Endothelial cell of umbilical vein (primary cell): ENCODE measurements around the gene MMP23B. TPM values are rescaled to one million over a fixed set of nuclear protein-coding genes. Genes with fewer than 3 reads are reported as not detected.
"Not testable (repeated sequence)": the region's sequence is repeated elsewhere in the genome, so short reads cannot be mapped to it uniquely, and the experiment has no call there.

ENCODE experiments used
- BruUV-seq: library from RNA; stranded (reverse); fragments of 400-500 nt; replicated peaks from 2 replicates; lab custom pipeline; 2021; lab: Mats Ljungman, UMichigan
- CTCF ChIA-PET: fragments of 300-600, 350-600 bp; sonication (Branson Sonifier 250); formaldehyde crosslinking; loops from one replicate; lab custom pipeline; 2021; ENCODE audit warnings: antibody characterized with exemption, inconsistent platforms; lab: Charles Lee
- POLR2A ChIA-PET: fragments of 300-600, 350-600 bp; sonication (Branson Sonifier 250); formaldehyde crosslinking; loops from one replicate; lab custom pipeline; 2021; ENCODE audit warnings: antibody characterized with exemption, inconsistent platforms; lab: Charles Lee
- DNase-seq: peaks from one replicate; pipeline ENCODE4 v3.0.0-alpha.2; 2011; ENCODE audit warnings: low read depth, low spot score
- FAIRE-seq: peaks from 2 replicates; lab custom pipeline; 2011; peaks lifted over from hg19 to GRCh38; lab: Jason Lieb, UNC
- H2AFZ ChIP-seq: 2 replicates; pipeline ENCODE4 v1.6.0; 2012; ENCODE audit warnings: low read depth, low read length, control low read depth, inconsistent platforms
- H3K27ac ChIP-seq: 2 replicates; pipeline ENCODE4 v1.5.1; 2011; ENCODE audit warnings: low read depth, mild to moderate bottlenecking, control low read depth, low read length, moderate library complexity; ENCODE audit not compliant: insufficient read depth
- H3K27me3 ChIP-seq, 2 experiments: 2 replicates each; pipeline versions ENCODE4 v1.6.0 to v1.6.1; 2011; ENCODE audit warnings: low read length in 2 of 2, mixed read lengths in 1 of 2; ENCODE audit not compliant: control insufficient read depth in 2 of 2, insufficient read depth in 2 of 2
- H3K36me3 ChIP-seq, 2 experiments: 2 replicates in 1 of 2; 3 replicates in 1 of 2; pipeline ENCODE4 v1.5.1; 2011; ENCODE audit warnings: low read length in 2 of 2, mild to moderate bottlenecking in 1 of 2, moderate library complexity in 1 of 2; ENCODE audit not compliant: control insufficient read depth in 2 of 2, insufficient read depth in 2 of 2; ENCODE audit errors: extremely low read depth in 1 of 2
- H3K4me1 ChIP-seq: 3 replicates; pipeline ENCODE4 v1.5.1; 2011; ENCODE audit warnings: mild to moderate bottlenecking, low read length; ENCODE audit not compliant: control insufficient read depth, insufficient read depth; ENCODE audit errors: extremely low read depth
- H3K4me2 ChIP-seq: 2 replicates; pipeline ENCODE4 v1.6.1; 2011; ENCODE audit warnings: low read length, control low read depth, mixed read lengths; ENCODE audit not compliant: insufficient read depth
- H3K4me3 ChIP-seq, 3 experiments: fragments of 200-600 bp in 1 of 3; sonication (generic), shearing (Covaris generic) in 1 of 3; replicated peaks in 1 of 3; 2 replicates each; pipeline ENCODE4 v1.5.1; 2011 to 2016; ENCODE audit warnings: control low read depth in 3 of 3, low read length in 3 of 3, mild to moderate bottlenecking in 2 of 3, inconsistent platforms in 1 of 3, low read depth in 1 of 3, moderate library complexity in 1 of 3; ENCODE audit not compliant: insufficient read depth in 1 of 3
- H3K79me2 ChIP-seq: 2 replicates; pipeline ENCODE4 v1.6.0; 2012; ENCODE audit warnings: low read length, inconsistent platforms; ENCODE audit not compliant: control insufficient read depth, insufficient read depth
- H3K9ac ChIP-seq: replicated peaks from 2 replicates; pipeline ENCODE3; 2011; ENCODE audit warnings: low read length, control low read depth; ENCODE audit not compliant: insufficient read depth; ENCODE audit errors: extremely low read depth
- H3K9me1 ChIP-seq: replicated peaks from 3 replicates; pipeline ENCODE4 v1.6.0; 2011; ENCODE audit warnings: mild to moderate bottlenecking, low read length; ENCODE audit not compliant: control insufficient read depth, insufficient read depth; ENCODE audit errors: extremely low read depth
- H3K9me3 ChIP-seq: replicated peaks from 2 replicates; pipeline ENCODE4 v1.5.1; 2012; ENCODE audit warnings: low read length, inconsistent platforms; ENCODE audit not compliant: control insufficient read depth, insufficient read depth
- H4K20me1 ChIP-seq: replicated peaks from 2 replicates; pipeline ENCODE3; 2011; ENCODE audit warnings: mild to moderate bottlenecking, low read length; ENCODE audit not compliant: control insufficient read depth, insufficient read depth; ENCODE audit errors: extremely low read depth
- dilution Hi-C: fragments of 300-500 bp; cut with MboI; formaldehyde crosslinking; loops from one replicate; pipeline ENCODE4 v1.15.0; 2019; ENCODE audit warnings: low sequenced_read_pairs; ENCODE audit not compliant: extremely low pct_ligation_motif_present
- intact Hi-C: fragments of 100-400 bp; cut with micrococcal nuclease; formaldehyde crosslinking; loops from one replicate; pipeline ENCODE4 v1.10.0; 2022
- polyA plus RNA-seq, 4 experiments: library from polyadenylated mRNA; depleted of rRNA in 3 of 4; stranded (reverse) in 3 of 4; unstranded in 1 of 4; fragments of >200 nt; gene quantifications; 2 replicates each; pipeline versions ENCODE4 v1.2.1 to v1.2.3, GENCODE V29; 2011 to 2012; ENCODE audit warnings: missing spikeins in 1 of 4
- total RNA-seq: library from RNA; stranded (reverse); gene quantifications from 2 replicates; pipeline ENCODE4 v1.2.3, GENCODE V29; 2021

The MMP23B gene
- total and polyA plus RNA-seq, 2 donors (not counting 3 experiments of a cell fraction or from before 2014, with no cell fraction given): 0.62 to 5.3 TPM

DNA sequence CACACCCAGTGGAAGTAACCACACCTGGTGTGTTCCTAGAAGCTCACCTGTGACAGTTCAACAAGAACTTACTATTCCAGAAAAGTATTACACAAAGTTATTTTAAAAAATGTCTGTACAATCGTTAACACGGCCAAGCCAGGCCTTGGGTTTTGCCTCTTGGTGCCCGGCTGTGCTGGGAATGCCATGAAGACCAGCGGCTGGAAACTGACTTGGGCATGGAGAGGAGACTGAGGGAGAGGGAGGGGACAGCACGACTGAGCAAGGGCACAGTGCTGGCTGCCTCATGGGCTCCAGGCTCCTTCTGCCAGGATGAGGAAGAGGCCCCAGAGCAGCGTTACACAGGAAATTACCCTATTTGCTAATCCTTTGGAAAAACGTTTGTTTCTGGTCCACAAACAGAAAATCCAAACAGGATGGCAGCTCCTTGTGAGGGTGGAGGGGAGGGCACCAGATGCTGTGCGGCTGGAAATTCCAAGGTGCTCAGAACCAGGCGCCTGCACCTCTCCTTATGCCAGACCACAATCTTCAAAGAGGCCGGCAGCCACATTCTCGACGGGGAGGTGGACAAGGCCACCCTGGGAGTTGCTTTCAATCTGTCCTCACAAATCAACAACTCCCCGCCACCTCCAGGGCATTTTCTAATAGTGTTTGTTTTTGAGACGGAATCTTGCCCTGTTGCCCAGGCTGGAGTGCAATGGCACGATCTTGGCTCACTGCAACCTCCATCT, 31.0 kb downstream of the MMP23B start:
- peaks cover 0 to 20% of the 10 kb centered on the region in 2 experiments for H3K36me3 ChIP-seq
- intact Hi-C loops, H3K27ac ChIP-seq, POLR2A ChIA-PET, H3K79me2 ChIP-seq, DNase-seq, CTCF ChIA-PET, BruUV-seq, H3K27me3 ChIP-seq, H3K9me3 ChIP-seq, H3K9ac ChIP-seq, H4K20me1 ChIP-seq, H2AFZ ChIP-seq, H3K4me1 ChIP-seq, H3K9me1 ChIP-seq, H3K4me2 ChIP-seq, H3K4me3 ChIP-seq, dilution Hi-C loops: not testable (repeated sequence)
- FAIRE-seq: peak; percentile 8

DNA sequence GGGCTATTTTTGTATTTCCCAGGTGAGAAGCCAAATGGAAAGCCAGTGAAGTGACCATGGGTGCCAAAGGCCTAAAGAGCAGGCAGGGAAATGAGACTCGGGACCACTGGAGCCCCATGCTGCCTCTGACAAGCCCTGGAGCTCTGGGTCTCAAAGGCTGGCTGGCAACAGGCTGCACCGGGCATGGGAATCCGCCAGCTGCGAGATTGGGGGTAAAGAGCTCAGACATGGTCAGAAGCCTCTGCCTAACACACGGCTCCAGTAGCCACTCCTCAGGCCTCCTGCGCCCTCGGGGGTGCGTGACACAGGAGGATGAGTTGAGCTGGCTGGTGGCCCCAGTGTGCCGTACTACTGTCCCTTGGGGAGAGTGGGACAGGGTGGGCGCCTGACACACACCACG, 32.3 kb downstream of the MMP23B start:
- H3K36me3 ChIP-seq: peaks cover 0 to 20% of the 10 kb centered on the region in 2 experiments
- dilution Hi-C loops, H3K79me2 ChIP-seq, intact Hi-C loops, H4K20me1 ChIP-seq, BruUV-seq, FAIRE-seq, H3K27me3 ChIP-seq, H3K4me1 ChIP-seq, H3K4me2 ChIP-seq, H3K9me3 ChIP-seq, H3K9ac ChIP-seq, CTCF ChIA-PET, H2AFZ ChIP-seq, H3K4me3 ChIP-seq, DNase-seq, POLR2A ChIA-PET, H3K9me1 ChIP-seq, H3K27ac ChIP-seq: not testable (repeated sequence)
